IMR-90 (cell line): ENCODE results near the gene CCDC7. TPM values are rescaled to one million over a fixed set of nuclear protein-coding genes. Genes with fewer than 3 reads are reported as not detected.

Source experiments
- ATAC-seq: fragments of 200-7000 bp; cut with Tn5 transposase; 2 replicates; pipeline ENCODE4 v1.9.1; 2020; ENCODE audit warnings: low read depth, mild to moderate bottlenecking, moderate library complexity
- BruUV-seq: library from RNA; stranded (reverse); fragments of 400-500 nt; replicated peaks from 2 replicates; lab custom pipeline; 2021; lab: Mats Ljungman, UMichigan
- CTCF ChIA-PET: fragments of 300-600 bp; formaldehyde crosslinking; extraction: SDS; loops from one replicate; lab custom pipeline; 2021; ENCODE audit warnings: antibody characterized with exemption; lab: Yijun Ruan, JAX
- POLR2A ChIA-PET: fragments of 300-600 bp; sonication (Branson Sonifier 250); formaldehyde crosslinking; loops from one replicate; lab custom pipeline; 2022; ENCODE audit warnings: antibody characterized with exemption; ENCODE audit not compliant: unreplicated experiment; lab: Charles Lee
- DNase-seq: peaks from one replicate; pipeline ENCODE4 v3.0.0; 2013
- H2AFZ ChIP-seq: replicated peaks from 2 replicates; pipeline ENCODE3; 2013; ENCODE audit warnings: low read length, mild to moderate bottlenecking; ENCODE audit not compliant: poor library complexity
- H2AK5ac ChIP-seq: 2 replicates; pipeline ENCODE4 v1.6.1; 2013; ENCODE audit warnings: low read depth, low read length, inconsistent platforms
- H2AK9ac ChIP-seq: replicated peaks from 2 replicates; pipeline ENCODE3; 2013; ENCODE audit warnings: mild to moderate bottlenecking, low read depth, low read length, moderate library complexity; ENCODE audit not compliant: poor library complexity
- H2BK120ac ChIP-seq: 2 replicates; pipeline ENCODE4 v1.6.1; 2013; ENCODE audit warnings: low read depth, low read length, inconsistent platforms
- H2BK15ac ChIP-seq: 3 replicates; pipeline ENCODE4 v1.6.1; 2013; ENCODE audit warnings: low read depth, low read length, inconsistent platforms
- H2BK20ac ChIP-seq: 2 replicates; pipeline ENCODE4 v1.6.1; 2013; ENCODE audit warnings: low read depth, mild to moderate bottlenecking, inconsistent platforms, low read length, moderate library complexity
- H2BK5ac ChIP-seq: 2 replicates; pipeline ENCODE4 v1.6.1; 2013; ENCODE audit warnings: mild to moderate bottlenecking, low read depth, low read length, inconsistent platforms; ENCODE audit not compliant: poor library complexity, severe bottlenecking
- H3K14ac ChIP-seq: replicated peaks from 2 replicates; pipeline ENCODE4 v1.6.1; 2013; ENCODE audit warnings: low read depth, low read length, inconsistent platforms
- H3K18ac ChIP-seq: 2 replicates; pipeline ENCODE4 v1.6.1; 2013; ENCODE audit warnings: low read depth, low read length, control low read depth
- H3K23ac ChIP-seq: 2 replicates; pipeline ENCODE4 v1.6.1; 2013; ENCODE audit warnings: low read depth, low read length, inconsistent platforms
- H3K27ac ChIP-seq: 2 replicates; pipeline ENCODE4 v1.5.1; 2013; ENCODE audit warnings: mild to moderate bottlenecking, control low read depth, low read length; ENCODE audit not compliant: insufficient read depth
- H3K27me3 ChIP-seq: 2 replicates; pipeline ENCODE4 v1.6.1; 2013; ENCODE audit warnings: low read length; ENCODE audit not compliant: control insufficient read depth, insufficient read depth
- H3K36me3 ChIP-seq: 2 replicates; pipeline ENCODE4 v1.6.1; 2013; ENCODE audit warnings: low read length, mixed read lengths; ENCODE audit not compliant: control insufficient read depth, insufficient read depth
- H3K4ac ChIP-seq: 2 replicates; pipeline ENCODE4 v1.6.1; 2013; ENCODE audit warnings: low read depth, low read length, inconsistent platforms
- H3K4me1 ChIP-seq: 2 replicates; pipeline ENCODE4 v1.6.1; 2013; ENCODE audit warnings: low read length, mixed read lengths; ENCODE audit not compliant: control insufficient read depth, insufficient read depth
- H3K4me2 ChIP-seq: 2 replicates; pipeline ENCODE4 v1.6.1; 2013; ENCODE audit warnings: low read depth, mild to moderate bottlenecking, control low read depth, low read length, moderate library complexity
- H3K4me3 ChIP-seq: 2 replicates; pipeline ENCODE4 v1.5.1; 2013; ENCODE audit warnings: low read depth, mild to moderate bottlenecking, control low read depth, low read length, moderate library complexity; ENCODE audit not compliant: insufficient read depth
- H3K56ac ChIP-seq: 2 replicates; pipeline ENCODE4 v1.6.1; 2013; ENCODE audit warnings: low read length, inconsistent platforms; ENCODE audit not compliant: insufficient read depth; ENCODE audit errors: extremely low read depth
- H3K79me1 ChIP-seq, 2 experiments: 2 replicates each; pipeline ENCODE4 v1.6.1; 2013; ENCODE audit warnings: low read length in 2 of 2, inconsistent platforms in 1 of 2, low read depth in 1 of 2
- H3K9ac ChIP-seq: 2 replicates; pipeline ENCODE4 v1.6.1; 2013; ENCODE audit warnings: low read depth, low read length, control low read depth
- H3K9me1 ChIP-seq: 2 replicates; pipeline ENCODE4 v1.6.1; 2013; ENCODE audit warnings: low read length, inconsistent platforms; ENCODE audit not compliant: insufficient read depth
- H3K9me3 ChIP-seq: 2 replicates; pipeline ENCODE4 v1.6.1; 2013; ENCODE audit warnings: low read length; ENCODE audit not compliant: control insufficient read depth, insufficient read depth
- H4K20me1 ChIP-seq: 2 replicates; pipeline ENCODE4 v1.6.1; 2013; ENCODE audit warnings: low read length, inconsistent platforms; ENCODE audit not compliant: insufficient read depth
- H4K5ac ChIP-seq: 2 replicates; pipeline ENCODE4 v1.6.1; 2013; ENCODE audit warnings: mild to moderate bottlenecking, low read depth, low read length, control low read depth
- H4K8ac ChIP-seq, 2 experiments: 2 replicates each; pipeline ENCODE4 v1.6.1; 2013; ENCODE audit warnings: low read depth in 2 of 2, low read length in 2 of 2, control low read depth in 1 of 2, inconsistent platforms in 1 of 2
- H4K91ac ChIP-seq: 2 replicates; pipeline ENCODE4 v1.6.1; 2013; ENCODE audit warnings: low read depth, low read length, inconsistent platforms; ENCODE audit not compliant: insufficient read depth
- CHD1 ChIP-seq: IDR thresholded peaks from 2 replicates; pipeline ENCODE4 v1.6.1; 2012; ENCODE audit warnings: low read depth, low read length, improper control_type of control experiment
- RFX5 ChIP-seq: IDR thresholded peaks from 2 replicates; pipeline ENCODE4 v1.8.0; 2012; ENCODE audit warnings: low read depth, mild to moderate bottlenecking, low read length, moderate library complexity
- dilution Hi-C: fragments of 300-500 bp; cut with HindIII; formaldehyde crosslinking; loops from one replicate; pipeline ENCODE4 v1.14.3; 2018; ENCODE audit warnings: low sequenced_read_pairs; ENCODE audit not compliant: unreplicated experiment
- in situ Hi-C: fragments of 300-500 bp; cut with MboI; formaldehyde crosslinking; loops from 3 replicates; pipeline ENCODE4 v1.14.3; 2019; ENCODE audit warnings: low sequenced_read_pairs, inconsistent platforms, mixed read lengths
- intact Hi-C: fragments of 100-400 bp; cut with micrococcal nuclease; formaldehyde crosslinking; loops from 2 replicates; pipeline ENCODE4 v1.10.0; 2022
- polyA plus RNA-seq, 3 experiments: library from polyadenylated mRNA; depleted of rRNA; stranded (reverse); fragments of >200 nt; gene quantifications; 2 replicates each; pipeline ENCODE4 v1.2.3, GENCODE V29; 2012; ENCODE audit warnings: low replicate concordance in 1 of 3
- total RNA-seq: library from RNA; depleted of rRNA; stranded (reverse); fragments of >200 nt; gene quantifications from 2 replicates; pipeline ENCODE4 v1.2.3, GENCODE V29; 2012

Gene CCDC7
- total and polyA plus RNA-seq, 2 of the 4 experiments (the other 2 are of a cell fraction) = 0.74 to 4.3 TPM

GRCh38 chr10:32629910-32630309 is 184.0 kb downstream of the CCDC7 start:
- no peak overlapping the region for H4K91ac ChIP-seq
- intact Hi-C loops = no loop called here
- peaks cover 2% of the 10 kb centered on the region; the same call in 1 of the 2 replicates for H3K9me3 ChIP-seq
- H3K27me3 ChIP-seq = no peaks in the 10 kb centered on the region
- H3K27ac ChIP-seq = no peak overlapping the region
- no peak for TF ChIP-seq RFX5
- TF ChIP-seq CHD1 = no peak
- no peaks in the 10 kb centered on the region for H3K79me1 ChIP-seq
- in situ Hi-C loops = no loop called here
- H2AK9ac ChIP-seq = no peak overlapping the region
- ChIA-PET CTCF (no interaction called here), POLR2A (no interaction called here)
- no TSS peak for BruUV-seq
- no peaks in the 10 kb centered on the region for H3K4me1 ChIP-seq
- no peaks in the 10 kb centered on the region for H3K36me3 ChIP-seq
- H4K5ac ChIP-seq = no peak overlapping the region
- H3K4me2 ChIP-seq = no peak overlapping the region
- H2BK20ac ChIP-seq = no peak overlapping the region
- H2AFZ ChIP-seq = no peak overlapping the region
- H2AK5ac ChIP-seq = no peak overlapping the region
- no peak overlapping the region for H4K8ac ChIP-seq
- no peak overlapping the region for H3K23ac ChIP-seq
- H2BK15ac ChIP-seq = no peak overlapping the region
- H4K20me1 ChIP-seq = no peaks in the 10 kb centered on the region
- DNase-seq = no peak
- H3K18ac ChIP-seq = no peak overlapping the region
- H2BK5ac ChIP-seq = no peak overlapping the region
- H3K9ac ChIP-seq = no peak overlapping the region
- H3K56ac ChIP-seq = no peak overlapping the region
- no peaks in the 10 kb centered on the region for H3K9me1 ChIP-seq
- ATAC-seq = no peak
- dilution Hi-C loops = no loop called here
- no peak overlapping the region for H3K14ac ChIP-seq
- H3K4me3 ChIP-seq = no peak overlapping the region
- no peak overlapping the region for H3K4ac ChIP-seq
- no peak overlapping the region for H2BK120ac ChIP-seq
